ENCODE results near the gene BGLAP. TPM values are rescaled to one million over a fixed set of nuclear protein-coding genes. Genes with fewer than 3 reads are reported as not detected.
"Not testable (repeated sequence)": the region's sequence is repeated elsewhere in the genome, so short reads cannot be mapped to it uniquely, and the experiment has no call there.

Gene BGLAP
- total and polyA plus RNA-seq, 11 donors = 0.32 to 0.99 (median 0.58) TPM; not detected in 3

DNA sequence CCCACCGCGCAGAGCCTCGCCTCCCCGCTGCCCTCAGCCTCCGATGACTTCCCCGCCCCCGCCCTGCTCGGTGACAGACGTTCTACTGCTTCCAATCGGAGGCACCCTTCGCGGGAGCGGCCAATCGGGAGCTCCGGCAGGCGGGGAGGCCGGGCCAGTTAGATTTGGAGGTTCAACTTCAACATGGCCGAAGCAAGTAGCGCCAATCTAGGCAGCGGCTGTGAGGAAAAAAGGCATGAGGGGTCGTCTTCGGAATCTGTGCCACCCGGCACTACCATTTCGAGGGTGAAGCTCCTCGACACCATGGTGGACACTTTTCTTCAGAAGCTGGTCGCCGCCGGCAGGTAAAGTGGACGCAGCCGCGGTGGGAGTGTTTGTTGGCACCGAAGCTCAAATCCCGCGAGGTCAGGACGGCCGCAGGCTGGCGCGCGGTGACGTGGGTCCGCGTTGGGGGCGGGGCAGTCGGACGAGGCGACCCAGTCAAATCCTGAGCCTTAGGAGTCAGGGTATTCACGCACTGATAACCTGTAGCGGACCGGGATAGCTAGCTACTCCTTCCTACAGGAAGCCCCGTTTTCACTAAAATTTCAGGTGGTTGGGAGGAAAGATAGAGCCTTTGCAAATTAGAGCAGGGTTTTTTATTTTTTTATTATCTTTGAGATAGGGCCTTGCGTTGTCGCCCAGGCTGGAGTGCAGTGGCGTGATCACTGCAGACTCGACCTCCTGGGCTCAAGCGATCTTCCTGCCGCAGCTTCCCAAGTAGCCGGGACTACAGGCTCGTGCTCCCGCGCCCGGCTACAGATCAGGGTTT lies 28.9 kb upstream of the BGLAP start, which contains the start of gene PMF1:
PMF1 (plus strand) TSS at position 175 of the 811 bp plus-strand sequence; CDS start at position 184, 9 bp downstream.
- ATAC-seq = peak; percentile 98 to 99 (median 98)
- Histone ChIP-seq H3K4me3 (peak within 1 kb of the TSS; percentile 45 to 84 (median 68)), H3K9me3 (no peaks in the 10 kb centered on the region), H3K27ac (peak within 1 kb of the TSS; percentile 89 to 99 (median 96)), H3K4me1 (peaks cover 0 to 33% (median 20%) of the 10 kb centered on the region in 12 donors), H3K36me3 (peaks cover 0 to 55% (median 43%) of the 10 kb centered on the region in 9 donors), H3K27me3 (no peaks in the 10 kb centered on the region)
- TF ChIP-seq CTCF (IDR thresholded peaks at IDR 0.05) (peak in 1 of 12 donors; percentile 18), POLR2A (IDR thresholded peaks at IDR 0.05) (peak in 1 of 2 donors; percentile 82)
- intact Hi-C loops (cut with DNase I) = loop anchor here in 4 of 10 donors (2.0 to 5.0 kb wide), 4 partner anchors 18 to 66 kb away; partner anchors contain the start of gene SLC25A44 (in 1 of the 4)
- WGBS, 4 donors = 0 to 1% (median 1%) methylated on average over 50 to 61 of the region's 61 CpGs
- peak; percentile 97 to 99 (median 98) for DNase-seq

DNA sequence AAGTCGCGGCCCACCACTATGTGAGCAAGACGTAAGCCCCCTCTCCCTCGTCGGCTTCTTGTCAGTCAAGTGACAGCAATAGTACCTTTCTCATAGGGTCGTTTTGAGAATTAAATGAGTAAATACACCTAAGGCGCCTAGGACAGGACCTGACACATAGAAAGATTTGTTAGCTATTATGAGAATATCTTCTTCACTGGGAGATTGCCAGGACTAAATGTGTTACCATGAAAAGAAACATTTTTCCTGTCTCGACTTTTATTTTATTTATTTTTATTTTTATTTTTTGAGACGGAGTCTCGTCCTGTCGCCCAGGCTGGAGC lies 28.4 kb upstream of the BGLAP start:
- Histone ChIP-seq H3K27ac (peak overlapping the region; percentile 89 to 99 (median 96)), H3K27me3 (no peaks in the 10 kb centered on the region), H3K9me3 (no peaks in the 10 kb centered on the region), H3K4me1 (peaks cover 0 to 38% (median 20%) of the 10 kb centered on the region in 12 donors), H3K36me3 (peaks cover 0 to 49% (median 38%) of the 10 kb centered on the region in 9 donors), H3K4me3 (peak overlapping the region; percentile 45 to 84 (median 68))
- TF ChIP-seq CTCF (IDR thresholded peaks at IDR 0.05) = no peak
- TF ChIP-seq POLR2A (IDR thresholded peaks at IDR 0.05) = no peak
- WGBS, 4 donors = 20 to 28% (median 25%) methylated on average over 11 of the region's 11 CpGs
- intact Hi-C loops (cut with DNase I) = loop anchor here in 4 of 10 donors (2.0 to 5.0 kb wide), 4 partner anchors 19 to 66 kb away; partner anchors contain the start of gene SLC25A44 (in 1 of the 4)
- ATAC-seq (no peak), DNase-seq (no peak)

DNA sequence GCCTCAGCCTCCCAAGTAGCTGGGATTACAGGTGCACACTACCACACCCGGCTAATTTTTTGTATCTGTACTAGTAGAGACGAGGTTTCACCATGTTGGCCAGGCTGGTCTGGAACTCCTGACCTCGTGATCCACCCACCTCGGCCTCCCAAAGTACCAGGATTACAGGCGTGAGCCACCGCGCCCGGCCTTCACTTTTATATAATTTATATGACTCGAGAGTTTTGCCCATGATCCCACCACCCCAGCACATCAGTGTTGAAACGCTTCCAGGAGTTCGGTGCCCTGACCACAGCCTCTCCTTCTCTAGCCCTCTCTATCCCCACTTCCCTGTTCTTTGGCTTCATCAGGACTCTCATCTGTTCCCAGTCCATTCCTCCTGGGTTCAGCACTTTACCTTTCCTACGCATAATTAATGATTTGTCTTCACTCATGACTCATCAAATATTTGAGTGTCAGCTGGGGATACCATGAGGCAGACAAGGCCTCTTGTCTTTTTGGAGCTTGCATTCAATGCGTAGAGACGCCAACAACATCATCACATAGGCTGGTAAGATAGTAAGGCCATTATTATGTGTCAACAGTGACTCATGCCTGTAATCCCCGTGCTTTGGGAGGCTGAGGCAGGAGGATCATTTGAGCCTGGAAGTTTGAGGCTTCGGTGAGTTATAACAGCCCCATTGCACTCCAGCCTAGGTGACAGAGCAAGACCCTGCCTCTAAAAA lies 27.8 kb upstream of the BGLAP start:
- no peaks in the 10 kb centered on the region for H3K27me3 ChIP-seq
- intact Hi-C loops (cut with DNase I) = loop anchor here in 4 of 10 donors (5.0 kb wide), 3 partner anchors 52 to 67 kb away; no protein-coding TSS in a partner anchor
- no peak for DNase-seq
- H3K4me1 ChIP-seq = peaks cover 0 to 42% (median 20%) of the 10 kb centered on the region in 12 donors
- H3K4me3 ChIP-seq = peak overlapping the region in 11 of 12 donors; percentile 60 to 84 (median 69)
- H3K36me3 ChIP-seq = peaks cover 0 to 43% (median 33%) of the 10 kb centered on the region in 9 donors
- peak overlapping the region in 10 of 12 donors; percentile 90 to 99 (median 96) for H3K27ac ChIP-seq
- 86 to 91% (median 87%) methylated on average over 16 of the region's 16 CpGs for WGBS, 4 donors
- no peak for ATAC-seq
- no peaks in the 10 kb centered on the region for H3K9me3 ChIP-seq
- no peak for TF ChIP-seq POLR2A (IDR thresholded peaks at IDR 0.05)
- TF ChIP-seq CTCF (IDR thresholded peaks at IDR 0.05) = no peak

DNA sequence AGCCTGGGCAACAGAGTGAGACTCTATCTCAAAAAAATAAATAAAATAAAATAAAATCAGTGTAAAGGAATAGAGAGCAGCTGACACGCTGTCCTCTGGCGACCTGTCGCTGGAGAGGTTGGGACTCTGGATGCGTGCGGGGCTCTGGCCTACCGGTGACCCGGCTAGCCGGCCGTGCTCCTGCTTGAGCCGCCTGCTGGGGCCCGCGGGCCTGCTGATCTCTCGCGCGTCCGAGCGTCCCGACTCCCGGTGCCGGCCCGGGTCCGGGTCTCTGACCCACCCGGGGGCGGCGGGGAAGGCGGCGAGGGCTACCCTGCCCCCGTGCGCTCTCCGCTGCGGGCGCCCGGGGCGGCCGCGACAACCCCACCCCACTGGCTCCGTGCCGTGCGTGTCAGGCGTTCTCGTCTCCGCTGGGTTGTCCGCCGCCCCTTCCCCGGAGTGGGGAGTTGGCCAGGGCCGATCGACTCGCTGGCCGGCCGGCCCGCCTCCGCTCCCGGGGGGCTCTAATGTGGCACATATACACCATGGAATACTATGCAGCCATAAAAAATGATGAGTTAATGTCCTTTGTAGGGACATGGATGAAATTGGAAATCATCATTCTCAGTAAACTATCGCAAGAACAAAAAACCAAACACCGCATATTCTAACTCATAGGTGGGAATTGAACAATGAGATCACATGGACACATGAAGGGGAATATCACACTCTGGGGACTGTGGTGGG lies 25.5 kb upstream of the BGLAP start:
- H3K27me3 ChIP-seq; intact Hi-C loops (cut with DNase I); H3K27ac ChIP-seq; ATAC-seq; H3K9me3 ChIP-seq; H3K4me3 ChIP-seq; DNase-seq: not testable (repeated sequence)
- 94 to 96% (median 95%) methylated on average over 34 to 55 of the region's 55 CpGs for WGBS, 4 donors
- peaks cover 0 to 42% (median 25%) of the 10 kb centered on the region in 9 donors for H3K36me3 ChIP-seq
- H3K4me1 ChIP-seq = peaks cover 0 to 44% (median 20%) of the 10 kb centered on the region in 12 donors
